Endometrial microvascular endothelial cells (primary cell): ENCODE measurements around the gene MINDY2. TPM values are rescaled to one million over a fixed set of nuclear protein-coding genes. Genes with fewer than 3 reads are reported as not detected.
"Not testable (repeated sequence)": the region's sequence is repeated elsewhere in the genome, so short reads cannot be mapped to it uniquely, and the experiment has no call there.

ENCODE experiments used
- in situ Hi-C: cut with HindIII; loops from 2 replicates; pipeline ENCODE4 v1.10.0; 2017; ENCODE audit warnings: low sequenced_read_pairs, low pct_unique_long_range_greater_than_20kb; ENCODE audit errors: inconsistent ontology term
- total RNA-seq: library from RNA; depleted of rRNA; stranded (reverse); fragments of >200 nt; gene quantifications from one replicate; pipeline ENCODE4 v1.2.3, GENCODE V29; 2015; ENCODE audit errors: inconsistent ontology term

The MINDY2 gene
- total RNA-seq, 1 donor from 2014 or later: 8.9 TPM

- in situ Hi-C loops: no loop called here
These were observed 102.2 kb downstream of the MINDY2 start for GRCh38 chr15:58873267-58873666.

- in situ Hi-C loops: no loop called here
These were observed 104.2 kb downstream of the MINDY2 start for GRCh38 chr15:58875343-58875742.

GRCh38 chr15:58876306-58877106, 105.4 kb downstream of the MINDY2 start:
- in situ Hi-C loops: no loop called here

- in situ Hi-C loops: no loop called here
These were observed 107.1 kb downstream of the MINDY2 start for GRCh38 chr15:58877999-58878825.

GRCh38 chr15:58880320-58880719, 109.2 kb downstream of the MINDY2 start:
- in situ Hi-C loops: no loop called here

- in situ Hi-C loops: no loop called here
These were observed 111.1 kb downstream of the MINDY2 start for GRCh38 chr15:58882243-58882642.

GRCh38 chr15:58883926-58884325, 112.8 kb downstream of the MINDY2 start:
- in situ Hi-C loops: not testable (repeated sequence)

- in situ Hi-C loops: no loop called here
These were observed 115.8 kb downstream of the MINDY2 start for GRCh38 chr15:58886921-58887320.

- in situ Hi-C loops: no loop called here
These were observed 118.3 kb downstream of the MINDY2 start for GRCh38 chr15:58889363-58889762.

GRCh38 chr15:58898150-58898680, 127.1 kb downstream of the MINDY2 start:
- in situ Hi-C loops: no loop called here

- in situ Hi-C loops: no loop called here
These were observed 129.5 kb downstream of the MINDY2 start for GRCh38 chr15:58900631-58901030.

- in situ Hi-C loops: no loop called here
These were observed 137.6 kb downstream of the MINDY2 start for GRCh38 chr15:58908550-58909309.

- in situ Hi-C loops: no loop called here
These were observed 138.5 kb downstream of the MINDY2 start for GRCh38 chr15:58909616-58910015.

GRCh38 chr15:58910456-58910855, 139.4 kb downstream of the MINDY2 start:
- in situ Hi-C loops: no loop called here

Other genes starting within 250 kb of the MINDY2 start
- gene ADAM10, start 21.6 kb upstream of the MINDY2 start, total RNA-seq: 169 TPM
- gene SLTM, start 162.4 kb downstream of the MINDY2 start, total RNA-seq: 21.6 TPM
- 17.5 TPM for gene RNF111, start 216.4 kb downstream of the MINDY2 start, total RNA-seq